ENCODE results near the gene NKX6-2.
"Not testable (repeated sequence)": the region's sequence is repeated elsewhere in the genome, so short reads cannot be mapped to it uniquely, and the experiment has no call there.

DNA sequence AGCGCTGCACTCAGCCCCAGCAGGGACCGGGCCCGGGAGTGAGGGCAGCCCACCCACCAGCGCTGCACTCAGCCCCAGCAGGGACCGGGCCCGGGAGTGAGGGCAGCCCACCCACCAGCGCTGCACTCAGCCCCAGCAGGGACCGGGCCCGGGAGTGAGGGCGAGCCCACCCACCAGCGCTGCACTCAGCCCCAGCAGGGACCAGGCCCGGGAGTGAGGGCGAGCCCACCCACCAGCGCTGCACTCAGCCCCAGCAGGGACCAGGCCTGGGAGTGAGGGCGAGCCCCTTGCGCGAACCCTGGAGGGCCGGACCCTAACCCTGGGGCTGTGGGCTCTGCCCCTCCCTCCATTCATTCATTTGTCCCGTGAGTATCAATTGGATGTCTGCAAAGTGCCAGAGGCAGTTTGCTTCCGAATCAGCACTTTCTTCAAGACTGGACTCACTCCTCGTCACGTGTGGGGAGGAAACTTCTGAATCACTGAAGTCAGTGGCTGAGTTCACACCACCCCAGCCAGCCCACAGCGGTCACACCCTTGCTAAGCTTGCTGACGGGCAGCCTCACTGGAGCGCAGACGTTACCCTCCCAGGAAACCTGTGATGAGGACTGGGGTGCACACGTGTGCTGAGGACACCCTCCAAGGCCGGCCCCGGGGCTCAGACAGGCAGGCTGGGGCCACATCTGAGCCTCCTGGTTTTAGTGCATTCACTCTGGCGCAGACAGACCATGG is 42.6 kb downstream of the NKX6-2 start:
- TF ChIP-seq CTCF, EZH2 (IDR thresholded peaks at IDR 0.05): not testable (repeated sequence)

All from neural progenitor cell (in vitro differentiated cells).